ENCODE results near the gene BAHCC1. TPM values are rescaled to one million over a fixed set of nuclear protein-coding genes. Genes with fewer than 3 reads are reported as not detected.

Gene BAHCC1
- total RNA-seq, 1 donor from 2014 or later: 2.1 TPM

DNA sequence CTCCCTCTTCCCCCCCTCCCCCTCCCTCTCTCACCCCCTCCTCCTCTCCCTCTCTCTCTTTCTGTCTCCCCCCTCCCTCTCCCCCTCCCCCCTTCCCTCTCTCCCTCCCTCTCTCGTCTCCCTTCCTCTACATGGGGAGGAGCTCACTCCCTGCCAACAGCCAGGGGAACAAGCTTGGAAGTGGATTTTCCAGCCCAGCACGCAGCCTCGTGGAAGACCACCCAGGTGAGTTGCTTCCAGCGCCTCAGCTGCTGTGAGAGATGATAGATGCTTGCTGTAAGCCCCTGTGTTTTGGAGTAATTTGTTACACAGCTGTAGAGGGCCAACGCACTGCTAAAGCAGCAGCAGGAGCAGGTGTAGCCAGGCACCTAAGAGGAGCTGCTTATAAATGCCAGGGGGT is 96.5 kb downstream of the BAHCC1 start:
- no peak for DNase-seq (ENCODE audit: low read depth in 2 of 2)

GRCh38 chr17:81492202-81492601 is 96.9 kb downstream of the BAHCC1 start:
- no peak for DNase-seq (ENCODE audit: low read depth in 2 of 2)

DNA sequence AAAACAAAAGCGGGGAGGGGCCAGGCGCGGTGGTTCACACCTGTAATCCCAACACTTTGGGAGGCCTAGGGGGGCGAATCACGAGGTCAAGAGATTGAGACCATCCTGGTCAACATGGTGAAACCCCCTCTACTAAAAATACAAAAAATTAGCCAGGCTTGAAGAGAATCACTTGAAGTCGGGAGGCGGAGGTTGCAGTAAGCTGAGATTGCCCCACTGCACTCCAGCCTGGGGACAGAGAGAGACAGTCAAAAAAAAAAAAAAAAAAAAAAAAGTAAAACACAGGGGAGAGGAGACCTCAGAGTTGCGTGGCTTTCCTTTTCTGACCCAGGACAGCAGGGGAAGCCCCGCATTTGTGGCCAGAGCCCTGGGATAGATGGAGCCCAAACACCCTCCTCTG is 97.4 kb downstream of the BAHCC1 start:
- no peak for DNase-seq (ENCODE audit: low read depth in 2 of 2)

GRCh38 chr17:81493198-81494038 is 98.2 kb downstream of the BAHCC1 start:
- no peak for DNase-seq (ENCODE audit: low read depth in 2 of 2)

DNA sequence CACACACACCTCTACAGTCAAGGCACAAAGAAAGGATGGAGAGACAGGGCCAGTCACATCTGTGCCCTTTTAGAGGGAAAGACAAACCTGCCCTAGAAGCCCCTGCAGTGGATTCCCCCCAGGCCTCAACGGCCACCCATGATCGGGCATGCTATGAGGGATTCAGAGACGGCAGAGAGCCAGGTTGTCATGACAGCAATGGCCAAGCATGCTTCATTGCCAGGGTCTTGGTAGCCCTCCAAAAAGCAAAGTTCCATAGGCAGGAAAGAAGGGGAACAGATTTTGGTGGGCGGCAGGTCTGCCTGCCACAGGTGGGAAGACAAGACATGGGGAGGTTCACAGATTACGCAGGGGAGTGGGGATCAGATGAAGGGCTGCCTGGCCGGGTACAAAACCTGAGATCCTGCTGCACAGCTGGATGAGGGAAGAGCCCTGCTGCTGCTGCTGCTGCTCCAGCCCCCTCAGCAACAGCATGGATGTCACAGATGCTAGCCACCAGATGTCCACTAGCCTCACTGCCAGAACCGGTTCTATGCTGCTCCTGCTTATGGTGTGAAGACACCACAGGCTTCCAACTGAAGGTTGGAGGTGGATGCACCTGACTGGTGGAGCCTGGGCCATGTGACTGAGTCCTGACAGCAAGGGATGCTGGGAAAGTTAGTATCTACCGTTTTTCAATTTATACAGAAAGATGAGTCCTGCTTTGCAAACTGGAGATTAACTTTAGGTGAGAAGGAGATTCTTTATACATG is 99.5 kb downstream of the BAHCC1 start:
- no peak for DNase-seq (ENCODE audit: low read depth in 2 of 2)

- no peak for DNase-seq (ENCODE audit: low read depth in 2 of 2)
Observed at GRCh38 chr17:81498953-81499600, 103.8 kb downstream of the BAHCC1 start.

GRCh38 chr17:81499601-81499970 is 104.3 kb downstream of the BAHCC1 start:
- no peak for DNase-seq (ENCODE audit: low read depth in 2 of 2)

DNA sequence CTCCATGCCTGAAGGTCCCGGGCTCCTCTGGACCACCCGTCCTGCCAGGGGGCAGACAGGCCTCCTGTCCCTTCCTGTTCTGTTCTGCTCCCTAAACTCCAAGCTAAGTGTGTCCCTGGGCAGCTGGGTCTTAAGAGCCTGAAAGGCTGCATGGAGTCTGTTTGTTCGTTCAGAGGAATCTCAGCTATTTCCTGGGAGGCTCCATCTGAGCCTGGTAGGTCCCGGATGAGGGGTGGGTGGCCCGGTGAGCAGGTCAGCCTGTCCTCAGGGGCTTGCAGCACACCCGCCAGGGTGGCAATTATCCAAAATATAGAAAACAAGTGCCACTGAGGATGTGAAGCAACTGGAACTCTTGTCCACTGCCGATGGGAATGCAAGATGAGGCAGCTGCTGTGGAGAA is 104.8 kb downstream of the BAHCC1 start:
- no peak for DNase-seq (ENCODE audit: low read depth in 2 of 2)

DNA sequence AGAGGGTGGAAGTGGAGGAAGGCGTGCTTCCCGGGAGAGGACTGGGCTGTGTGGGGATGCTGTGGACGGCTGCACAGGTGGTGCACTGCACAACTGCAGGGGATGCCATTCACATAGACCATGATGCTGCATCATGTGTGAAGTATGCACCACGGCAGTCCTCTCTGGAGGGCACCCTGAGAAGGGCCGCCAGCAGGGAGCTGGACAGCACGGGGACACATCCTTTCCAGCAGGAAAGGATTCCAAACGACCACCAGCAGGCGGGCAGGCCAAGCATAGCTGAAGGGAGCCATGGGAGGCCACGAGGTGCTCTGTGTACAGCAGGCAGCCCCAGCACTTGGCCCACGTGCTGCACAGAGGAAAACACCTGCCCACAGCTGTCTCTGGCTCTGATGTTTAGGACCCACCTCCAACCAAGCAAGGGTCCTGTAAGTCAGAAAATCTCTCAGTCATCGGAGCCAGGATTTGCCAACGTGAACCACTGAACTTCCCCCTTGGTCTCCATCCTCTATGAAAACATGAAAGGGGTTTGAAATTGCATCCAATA is 107.3 kb downstream of the BAHCC1 start:
- DNase-seq (ENCODE audit: low read depth in 2 of 2): no peak

DNA sequence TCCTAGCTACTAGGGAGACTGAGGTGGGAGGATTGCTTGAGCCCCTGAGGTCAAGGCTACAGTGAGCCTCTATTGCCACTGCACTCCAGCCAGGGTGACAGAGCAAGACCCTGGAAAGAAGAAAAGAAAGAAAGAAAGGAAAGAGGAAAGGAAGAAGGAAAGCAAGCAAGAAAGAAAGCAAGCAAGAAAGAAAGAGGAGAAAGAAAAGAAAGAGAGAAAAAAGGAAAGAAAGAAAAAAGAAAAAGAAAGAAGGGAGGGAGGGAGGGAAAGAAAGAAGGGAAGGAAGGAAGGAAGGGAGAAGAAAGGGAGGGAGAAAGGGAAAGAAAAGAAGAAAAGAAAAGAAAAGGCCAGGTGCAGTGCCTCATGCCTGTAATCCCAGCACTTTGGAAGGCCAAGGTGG is 108.4 kb downstream of the BAHCC1 start:
- DNase-seq (ENCODE audit: low read depth in 2 of 2): no peak

DNA sequence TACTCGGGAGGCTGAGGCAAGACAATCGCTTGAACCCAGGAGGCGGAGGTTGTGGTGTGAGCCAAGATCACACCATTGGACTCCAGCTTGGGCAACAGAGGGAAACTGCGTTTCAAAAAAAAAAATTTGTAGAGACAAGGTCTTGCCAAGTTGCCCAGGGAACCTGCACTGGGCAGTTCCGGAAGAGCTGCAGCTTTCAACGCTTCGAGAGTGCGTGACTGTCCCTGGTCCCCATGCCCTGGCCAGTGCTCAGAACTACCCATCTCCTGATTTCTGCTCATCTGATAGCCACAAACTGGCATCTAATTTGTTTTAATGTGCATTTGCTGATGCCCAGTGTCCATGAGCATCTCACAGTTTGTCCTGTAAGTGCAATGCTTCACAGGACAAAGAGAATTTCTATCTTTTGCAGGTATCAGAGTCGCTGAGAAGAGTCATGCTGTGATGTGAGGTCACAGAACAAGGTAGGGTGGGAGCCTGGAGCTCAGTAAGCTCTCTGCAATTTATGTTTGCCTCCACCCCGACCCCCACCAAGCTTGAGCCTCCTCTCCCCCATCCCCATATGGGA is 113.5 kb downstream of the BAHCC1 start:
- DNase-seq (ENCODE audit: low read depth in 2 of 2): peak in 1 of 2 donors; percentile 57

DNA sequence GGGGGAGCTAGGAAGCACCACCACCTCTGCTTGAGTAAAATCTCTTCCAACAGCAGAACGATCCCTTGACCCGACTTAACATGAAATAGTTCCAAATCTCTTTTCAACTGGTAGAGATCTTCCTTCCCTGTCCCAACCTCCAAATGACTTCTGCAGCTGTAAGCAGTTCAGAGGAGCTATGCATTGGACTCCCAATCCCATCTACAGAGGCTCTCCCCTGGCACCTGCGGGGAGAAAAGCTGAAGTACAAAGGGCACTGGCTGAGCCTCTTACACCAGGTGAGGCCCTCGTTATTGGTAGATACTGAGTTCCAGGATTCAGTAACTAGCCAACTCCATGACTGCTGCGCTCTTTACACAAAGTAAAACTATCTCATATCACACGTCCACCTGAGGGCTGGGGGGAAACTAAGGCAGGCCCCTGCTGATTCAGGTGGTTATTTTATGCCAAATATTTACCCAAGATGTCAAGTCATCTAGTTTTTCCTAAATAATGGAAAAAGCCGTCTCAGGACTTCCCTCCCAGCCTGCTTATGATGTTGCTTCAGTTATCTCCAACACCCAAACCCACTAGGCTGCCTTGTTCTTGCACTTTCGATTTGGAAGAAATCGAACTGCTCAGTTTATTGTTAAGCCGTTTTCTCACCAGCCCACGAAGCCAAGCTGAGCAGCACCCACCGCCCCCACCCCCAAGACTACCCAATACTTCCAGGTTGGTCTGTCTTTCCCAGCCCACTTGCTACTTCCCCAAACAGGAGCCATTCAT is 114.1 kb downstream of the BAHCC1 start:
- DNase-seq (ENCODE audit: low read depth in 2 of 2): no peak

- no peak for DNase-seq (ENCODE audit: low read depth in 2 of 2)
Observed at GRCh38 chr17:81509972-81510784, 114.9 kb downstream of the BAHCC1 start.

- DNase-seq (ENCODE audit: low read depth in 2 of 2): no peak
Observed at GRCh38 chr17:81510785-81511553, 115.7 kb downstream of the BAHCC1 start.

DNA sequence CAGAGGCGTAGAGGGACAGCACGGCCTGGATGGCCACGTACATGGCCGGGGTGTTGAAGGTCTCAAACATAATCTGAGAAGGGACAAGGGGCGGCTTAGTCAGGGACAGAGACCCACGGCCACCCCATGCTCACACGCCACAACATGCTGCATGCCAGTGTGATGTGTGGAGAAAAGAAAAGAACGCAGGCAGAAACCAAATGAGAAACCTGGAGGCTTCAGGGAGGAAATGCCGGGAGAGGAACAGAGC is 116.2 kb downstream of the BAHCC1 start:
- DNase-seq (ENCODE audit: low read depth in 2 of 2): no peak

- no peak for DNase-seq (ENCODE audit: low read depth in 2 of 2)
Observed at GRCh38 chr17:81511804-81512561, 116.7 kb downstream of the BAHCC1 start.

GRCh38 chr17:81512562-81513371 is 117.5 kb downstream of the BAHCC1 start, which contains the start of gene ACTG1:
Gene ACTG1 (minus strand): TSS chr17:81512799. CDS start chr17:81512354, 445 bp downstream.
- peak; percentile 81 to 94 for DNase-seq (ENCODE audit: low read depth in 2 of 2)

GRCh38 chr17:81513372-81513752 is 118.1 kb downstream of the BAHCC1 start:
- peak in 1 of 2 donors; percentile 71 for DNase-seq (ENCODE audit: low read depth in 2 of 2)

Data from dermis microvascular lymphatic vessel endothelial cell (primary cell).